HepG2 (cell line): ENCODE results near the gene TEDC1. TPM values are rescaled to one million over a fixed set of nuclear protein-coding genes. Genes with fewer than 3 reads are reported as not detected.
A peak's percentile ranks its signal among the peaks of the same experiment; 100 is the strongest.

ENCODE experiments used
- ATAC-seq: fragments of 200-7000 bp; cut with Tn5 transposase; 3 replicates; pipeline ENCODE4 v1.9.1; 2020; ENCODE audit warnings: mild to moderate bottlenecking, moderate library complexity
- BruUV-seq: library from RNA; stranded (reverse); fragments of 400-500 nt; replicated peaks from 2 replicates; lab custom pipeline; 2021; lab: Mats Ljungman, UMichigan
- CTCF ChIA-PET: fragments of 300-600 bp; formaldehyde crosslinking; extraction: SDS; loops from one replicate; lab custom pipeline; 2021; ENCODE audit warnings: low total read pairs, inconsistent platforms, low intra/inter-chr PET ratio; lab: Yijun Ruan, JAX
- POLR2A ChIA-PET: fragments of 350-600 bp; sonication (Branson Sonifier 250); formaldehyde crosslinking; loops from one replicate; lab custom pipeline; 2020; ENCODE audit warnings: antibody characterized with exemption, inconsistent platforms; lab: Yijun Ruan, JAX
- DNase-seq: peaks from one replicate; pipeline ENCODE4 v3.0.0-alpha.2; 2015; ENCODE audit warnings: low spot score
- FAIRE-seq: peaks from 3 replicates; lab custom pipeline; 2011; peaks lifted over from hg19 to GRCh38; lab: Jason Lieb, UNC
- H2AFZ ChIP-seq: one replicate; pipeline ENCODE4 v1.6.1; 2011; ENCODE audit warnings: low read length, inconsistent platforms
- H3K27ac ChIP-seq: fragments of 300-600 bp; 3 replicates; pipeline ENCODE4 v1.8.0; 2011; ENCODE audit warnings: mixed run types, mild to moderate bottlenecking, mixed read lengths, low read length, inconsistent platforms; ENCODE audit not compliant: insufficient read depth; ENCODE audit errors: extremely low read length
- H3K27me3 ChIP-seq, 2 experiments: fragments of 200-600 bp in 1 of 2; 2 replicates in 1 of 2; 3 replicates in 1 of 2; pipeline versions ENCODE4 v1.6.0 to v1.8.0; 2011; ENCODE audit warnings: low read length in 2 of 2, mild to moderate bottlenecking in 2 of 2, moderate library complexity in 2 of 2, inconsistent platforms in 1 of 2; ENCODE audit not compliant: insufficient read depth in 2 of 2, control insufficient read depth in 1 of 2
- H3K36me3 ChIP-seq, 2 experiments: fragments of 200-600 bp in 1 of 2; replicated peaks in 1 of 2; 2 replicates in 1 of 2; 3 replicates in 1 of 2; pipeline versions ENCODE4 v1.5.1 to v1.8.0; 2011; ENCODE audit warnings: low read length in 2 of 2, inconsistent platforms in 1 of 2; ENCODE audit not compliant: insufficient read depth in 2 of 2, control insufficient read depth in 1 of 2
- H3K4me1 ChIP-seq: 2 replicates; pipeline ENCODE4 v1.5.1; 2012; ENCODE audit warnings: low read length, inconsistent platforms; ENCODE audit not compliant: insufficient read depth
- H3K4me2 ChIP-seq: 2 replicates; pipeline ENCODE4 v1.6.0; 2011; ENCODE audit warnings: low read depth, low read length, inconsistent platforms
- H3K4me3 ChIP-seq, 3 experiments: fragments of 200-600 bp in 1 of 3; sonication (generic), shearing (Covaris generic) in 1 of 3; replicated peaks in 1 of 3; 2 replicates each; pipeline ENCODE4 v1.5.1; 2011 to 2016; ENCODE audit warnings: low read length in 3 of 3, inconsistent platforms in 2 of 3, low read depth in 2 of 3, mild to moderate bottlenecking in 2 of 3, control low read depth in 1 of 3, mixed read lengths in 1 of 3; ENCODE audit not compliant: insufficient read depth in 1 of 3
- H3K79me2 ChIP-seq: one replicate; pipeline ENCODE4 v1.6.1; 2011; ENCODE audit warnings: low read length, inconsistent platforms; ENCODE audit not compliant: insufficient read depth
- H3K9ac ChIP-seq: 2 replicates; pipeline ENCODE4 v1.6.0; 2011; ENCODE audit warnings: mild to moderate bottlenecking, low read depth, low read length, inconsistent platforms; ENCODE audit not compliant: insufficient read depth
- H3K9me3 ChIP-seq: 2 replicates; pipeline ENCODE4 v1.5.1; 2012; ENCODE audit warnings: mild to moderate bottlenecking, low read length
- H4K20me1 ChIP-seq: 2 replicates; pipeline ENCODE4 v1.6.0; 2011; ENCODE audit warnings: inconsistent platforms, mild to moderate bottlenecking, low read length, moderate library complexity; ENCODE audit not compliant: insufficient read depth
- AGO2 ChIP-seq: fragments of 200-400 bp; formaldehyde crosslinking; optimal IDR thresholded peaks from 2 replicates; pipeline ENCODE3; 2017; ENCODE audit warnings: mild to moderate bottlenecking, low read depth, low read length, moderate library complexity
- ATM ChIP-seq: fragments of 450-650 bp; IDR thresholded peaks from 2 replicates; pipeline ENCODE4 v1.7.1; 2017; ENCODE audit warnings: mild to moderate bottlenecking, borderline replicate concordance
- GLI4 ChIP-seq: sonication (generic); formaldehyde crosslinking; IDR thresholded peaks from 2 replicates; pipeline ENCODE4 v1.5.1; 2020; ENCODE audit warnings: missing genetic modification reagents, mild to moderate bottlenecking, moderate library complexity, borderline replicate concordance
- IRF2 ChIP-seq: IDR thresholded peaks from 2 replicates; pipeline ENCODE4 v1.6.1; 2018; ENCODE audit warnings: missing genetic modification reagents, missing compliant biosample characterization
- NR1H2 ChIP-seq: sonication (generic); formaldehyde crosslinking; IDR thresholded peaks from 2 replicates; pipeline ENCODE4 v1.8.1; 2022; ENCODE audit warnings: low read depth, missing genetic modification reagents, borderline replicate concordance
- SAP130 ChIP-seq: IDR thresholded peaks from 2 replicates; pipeline ENCODE4 v1.6.1; 2016; ENCODE audit warnings: low read depth
- SMC3 ChIP-seq: IDR thresholded peaks from 2 replicates; pipeline ENCODE4 v1.6.1; 2011; ENCODE audit warnings: low read length, improper control_type of control experiment
- XRCC5 ChIP-seq: fragments of 200-400 bp; formaldehyde crosslinking; optimal IDR thresholded peaks from 2 replicates; pipeline ENCODE3; 2017; ENCODE audit warnings: mild to moderate bottlenecking, low read length
- ZNF12 ChIP-seq: sonication (generic); formaldehyde crosslinking; IDR thresholded peaks from 2 replicates; pipeline ENCODE4 v1.5.0; 2020; ENCODE audit warnings: missing genetic modification reagents
- ZNF264 ChIP-seq: sonication (generic); formaldehyde crosslinking; IDR thresholded peaks from 2 replicates; pipeline ENCODE4 v1.4.0; 2020; ENCODE audit warnings: missing genetic modification reagents
- ZNF431 ChIP-seq: sonication (generic); formaldehyde crosslinking; IDR thresholded peaks from 2 replicates; pipeline ENCODE4 v1.9.0; 2022; ENCODE audit warnings: missing genetic modification reagents, low read depth, mild to moderate bottlenecking, borderline replicate concordance
- ZNF605 ChIP-seq: sonication (generic); formaldehyde crosslinking; IDR thresholded peaks from 2 replicates; pipeline ENCODE4 v1.8.0; 2022; ENCODE audit warnings: mild to moderate bottlenecking, missing genetic modification reagents
- ZNF724P ChIP-seq: sonication (generic); formaldehyde crosslinking; IDR thresholded peaks from 2 replicates; pipeline ENCODE4 v1.8.0; 2022; ENCODE audit warnings: missing genetic modification reagents, borderline replicate concordance
- ZSCAN25 ChIP-seq: sonication (generic); formaldehyde crosslinking; IDR thresholded peaks from 2 replicates; pipeline ENCODE4 v1.8.0; 2022; ENCODE audit warnings: mild to moderate bottlenecking, missing genetic modification reagents
- WGBS: methylation state at CpG from one replicate; pipeline ENCODE4 v1.1.6; 2017; ENCODE audit warnings: low lambda C conversion rate; 5-methylcytosine and 5-hydroxymethylcytosine counted together
- in situ Hi-C: cut with HindIII; loops from 2 replicates; pipeline ENCODE4 v1.10.0; 2017; ENCODE audit warnings: low pct_unique_long_range_greater_than_20kb; ENCODE audit not compliant: extremely low pct_ligation_motif_present
- intact Hi-C: fragments of 100-400 bp; cut with micrococcal nuclease; formaldehyde crosslinking; loops from one replicate; pipeline ENCODE4 v1.10.0; 2022; ENCODE audit not compliant: unreplicated experiment
- polyA plus RNA-seq, 8 experiments: library from polyadenylated mRNA; depleted of rRNA in 3 of 8; stranded (reverse) in 7 of 8; unstranded in 1 of 8; fragments of >200 nt; fragmentation: Illumina TruSeq in 4 of 8; extraction: Trizol in 4 of 8; gene quantifications; 2 replicates each; pipeline versions ENCODE4 v1.2.1 to v1.2.3, GENCODE V29; 2011 to 2016; ENCODE audit warnings: low read depth in 4 of 8, missing spikeins in 1 of 8, mixed read lengths in 1 of 8; ENCODE audit not compliant: insufficient read depth in 1 of 8
- total RNA-seq, 5 experiments: library from RNA; depleted of rRNA; stranded (reverse); fragments of >200 nt; fragmentation: Illumina TruSeq; extraction: Trizol; gene quantifications; 2 replicates each; pipeline ENCODE4 v1.2.3, GENCODE V29; 2016; ENCODE audit warnings: low read depth in 1 of 5
- TF ChIP-seq, protein P1 (sequence below): sonication (generic); formaldehyde crosslinking; IDR thresholded peaks from 2 replicates; pipeline ENCODE4 v1.9.0; 2022; ENCODE audit warnings: missing genetic modification reagents, mild to moderate bottlenecking, borderline replicate concordance

The TEDC1 gene
- total and polyA plus RNA-seq, 2 of the 13 experiments (the other 11 are each of a cell fraction or from before 2014, with no cell fraction given) = 5.7 to 27.4 TPM

DNA sequence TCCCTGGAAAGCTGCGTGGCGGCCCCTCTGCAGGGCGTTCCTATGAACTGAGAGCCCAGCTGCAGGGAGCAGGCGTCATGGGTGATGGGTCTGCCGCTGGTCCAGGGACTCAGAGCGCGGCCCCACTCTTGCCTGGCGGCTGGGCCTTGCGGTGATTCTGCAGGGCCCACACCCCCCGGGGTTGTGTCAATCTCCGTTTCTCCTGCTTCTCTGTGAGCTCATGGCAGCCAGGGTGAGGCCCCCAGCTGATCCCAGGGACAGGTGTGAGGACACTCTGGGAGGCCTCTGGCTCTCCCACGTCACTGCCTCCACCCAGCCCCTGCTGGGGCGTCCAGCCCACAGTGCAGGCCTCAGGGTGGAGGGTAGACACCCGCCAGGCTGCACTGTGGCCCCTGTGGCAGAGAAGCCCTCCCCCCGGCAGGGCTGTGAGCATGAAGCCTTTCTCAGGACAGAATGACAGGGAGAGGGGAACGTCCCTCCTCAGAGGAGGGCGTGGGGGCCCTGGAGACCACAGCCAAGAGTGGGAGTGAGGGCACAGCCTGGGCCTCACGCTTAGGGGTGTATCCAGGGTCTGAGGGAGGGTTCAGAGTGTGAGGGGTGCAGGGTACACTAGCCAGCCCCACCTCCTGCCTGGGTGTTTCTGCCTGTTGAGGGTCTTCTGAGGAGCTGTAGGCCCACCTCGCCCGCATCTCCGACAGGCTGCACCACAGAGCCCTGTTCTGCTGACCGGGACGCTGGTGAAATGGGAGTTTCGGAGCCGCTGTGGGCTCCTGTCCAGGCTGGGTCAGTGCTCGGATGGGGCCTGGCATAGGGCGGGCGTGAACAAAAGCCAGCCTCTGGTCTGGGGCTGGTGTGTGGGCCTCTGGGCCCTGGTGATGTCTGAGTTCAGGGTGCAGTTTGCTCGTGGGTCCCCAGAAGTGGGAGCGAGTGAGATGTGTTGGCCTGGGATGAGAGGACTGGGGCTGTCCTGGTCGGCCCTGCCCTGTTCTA is 43.1 kb upstream of the TEDC1 start:
- in situ Hi-C loops (no loop called here), intact Hi-C loops (no loop called here)
- no TSS peak for BruUV-seq
- DNase-seq = no peak
- H3K9ac ChIP-seq = no peak overlapping the region
- WGBS = 91% methylated on average over 8 of the region's 31 CpGs
- CTCF ChIA-PET = interaction anchor here (0.7 to 1.6 kb wide), 3 partner anchors 38 to 80 kb away, joined by 3 to 13 read pairs (median 3); partner anchors contain the start of genes CRIP1 and TEDC1
- peak; percentile 9 for ATAC-seq
- TF ChIP-seq XRCC5 (no peak), AGO2 (peak; percentile 67), IRF2 (no peak), NR1H2 (CRISPR knock-in tag) (no peak), ZNF431 (CRISPR knock-in tag) (no peak), ZNF605 (CRISPR knock-in tag) (0 out of 2 replicates have a peak, but pooled peaks have one; percentile 24)
- no peak overlapping the region for H3K27ac ChIP-seq
- H3K36me3 ChIP-seq = peaks cover 14 to 34% of the 10 kb centered on the region in 2 experiments; a peak in 4 of 5 replicates
- POLR2A ChIA-PET = no interaction called here
- H3K27me3 ChIP-seq = no peaks in the 10 kb centered on the region
- no peaks in the 10 kb centered on the region for H3K79me2 ChIP-seq
- H3K9me3 ChIP-seq = no peaks in the 10 kb centered on the region
- no peaks in the 10 kb centered on the region for H4K20me1 ChIP-seq
- no peak overlapping the region for H3K4me3 ChIP-seq
- no peak overlapping the region for H2AFZ ChIP-seq
- H3K4me2 ChIP-seq = no peak overlapping the region
- FAIRE-seq = no peak
- peaks cover 14% of the 10 kb centered on the region for H3K4me1 ChIP-seq

DNA sequence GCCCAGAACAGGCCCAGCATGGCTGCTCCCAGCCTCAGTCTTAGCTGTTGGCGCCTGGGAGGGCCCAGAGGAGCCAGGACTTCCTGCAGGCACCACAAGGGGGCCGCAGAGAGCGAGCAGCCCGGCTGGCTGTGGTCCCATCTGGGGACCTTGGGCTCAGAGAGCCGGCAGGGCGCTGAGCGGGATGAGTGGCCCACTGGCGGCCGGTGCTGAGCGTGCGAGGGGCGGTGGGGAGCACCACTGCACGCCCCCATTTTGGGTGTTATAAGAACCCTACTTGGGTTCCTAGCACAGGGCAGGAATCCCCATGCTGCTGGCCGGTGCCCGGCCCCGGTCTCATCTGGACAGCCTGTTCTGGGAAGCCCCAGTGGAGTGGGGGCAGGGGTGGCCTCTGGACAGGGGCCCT is 42.3 kb upstream of the TEDC1 start:
- Histone ChIP-seq H3K9ac (no peak overlapping the region), H3K4me3 (no peak overlapping the region), H3K27me3 (no peaks in the 10 kb centered on the region), H3K79me2 (no peaks in the 10 kb centered on the region), H2AFZ (no peak overlapping the region), H3K4me2 (no peak overlapping the region), H4K20me1 (no peaks in the 10 kb centered on the region), H3K9me3 (no peaks in the 10 kb centered on the region), H3K4me1 (peaks cover 14% of the 10 kb centered on the region), H3K27ac (no peak overlapping the region), H3K36me3 (peaks cover 14 to 33% of the 10 kb centered on the region in 2 experiments; a peak in 4 of 5 replicates)
- peak; percentile 20 for DNase-seq
- FAIRE-seq = no peak
- BruUV-seq = no TSS peak
- 95% methylated on average over 4 of the region's 16 CpGs for WGBS
- in situ Hi-C loops = no loop called here
- intact Hi-C loops = no loop called here
- POLR2A ChIA-PET = no interaction called here
- CTCF ChIA-PET = interaction anchor here (0.7 to 1.6 kb wide), 4 partner anchors 37 to 80 kb away, joined by 3 to 13 read pairs (median 3); partner anchors contain the start of genes CRIP1 and TEDC1
- ATAC-seq = peak; percentile 83
- TF ChIP-seq AGO2 (peak; percentile 49), ZSCAN25 (CRISPR knock-in tag) (0 out of 2 replicates have a peak, but pooled peaks have one; percentile 28), SMC3 (peak; percentile 38; the same call in 1 of the 2 replicates), ZNF724P (CRISPR knock-in tag) (no peak), ZNF264 (CRISPR knock-in tag) (no peak), GLI4 (no peak), ZNF12 (CRISPR knock-in tag) (no peak), SAP130 (CRISPR knock-in tag) (peak; percentile 23; the same call in 1 of the 2 replicates), ATM (no peak)
- TF ChIP-seq, protein P1, sequence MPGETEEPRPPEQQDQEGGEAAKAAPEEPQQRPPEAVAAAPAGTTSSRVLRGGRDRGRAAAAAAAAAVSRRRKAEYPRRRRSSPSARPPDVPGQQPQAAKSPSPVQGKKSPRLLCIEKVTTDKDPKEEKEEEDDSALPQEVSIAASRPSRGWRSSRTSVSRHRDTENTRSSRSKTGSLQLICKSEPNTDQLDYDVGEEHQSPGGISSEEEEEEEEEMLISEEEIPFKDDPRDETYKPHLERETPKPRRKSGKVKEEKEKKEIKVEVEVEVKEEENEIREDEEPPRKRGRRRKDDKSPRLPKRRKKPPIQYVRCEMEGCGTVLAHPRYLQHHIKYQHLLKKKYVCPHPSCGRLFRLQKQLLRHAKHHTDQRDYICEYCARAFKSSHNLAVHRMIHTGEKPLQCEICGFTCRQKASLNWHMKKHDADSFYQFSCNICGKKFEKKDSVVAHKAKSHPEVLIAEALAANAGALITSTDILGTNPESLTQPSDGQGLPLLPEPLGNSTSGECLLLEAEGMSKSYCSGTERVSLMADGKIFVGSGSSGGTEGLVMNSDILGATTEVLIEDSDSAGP (CRISPR knock-in tag) = peak; percentile 43; the same call in 1 of the 2 replicates
